HepG2 (cell line): ENCODE data around the gene PRDX6. TPM values are rescaled to one million over a fixed set of nuclear protein-coding genes. Genes with fewer than 3 reads are reported as not detected.
A peak's percentile ranks its signal among the peaks of the same experiment; 100 is the strongest.

Source experiments
- CBFB ChIP-seq: sonication (generic); formaldehyde crosslinking; IDR thresholded peaks from 2 replicates; pipeline ENCODE4 v1.4.0; 2020; ENCODE audit warnings: missing genetic modification reagents
- DPF2 ChIP-seq: sonication (generic); formaldehyde crosslinking; IDR thresholded peaks from 2 replicates; pipeline ENCODE4 v1.4.0; 2020; ENCODE audit warnings: mild to moderate bottlenecking, low read depth, missing genetic modification reagents, borderline replicate concordance
- ETV6 ChIP-seq: sonication (generic); formaldehyde crosslinking; conservative IDR thresholded peaks from 2 replicates; pipeline ENCODE4 v1.4.0; 2020; ENCODE audit warnings: missing genetic modification reagents
- IKZF4 ChIP-seq: sonication (generic); formaldehyde crosslinking; IDR thresholded peaks from 2 replicates; pipeline ENCODE4 v1.5.1; 2020; ENCODE audit warnings: borderline replicate concordance, mild to moderate bottlenecking, low read depth, missing genetic modification reagents; ENCODE audit errors: not compliant biosample characterization
- KDM1A ChIP-seq: IDR thresholded peaks from 2 replicates; pipeline ENCODE4 v1.6.1; 2016; ENCODE audit warnings: missing compliant biosample characterization
- KLF6 ChIP-seq: IDR thresholded peaks from 2 replicates; pipeline ENCODE4 v1.8.0; 2016; ENCODE audit warnings: missing biosample characterization, missing genetic modification reagents
- MAF1 ChIP-seq: sonication (generic); formaldehyde crosslinking; IDR thresholded peaks from 2 replicates; pipeline ENCODE4 v1.5.0; 2020; ENCODE audit warnings: missing genetic modification reagents, borderline replicate concordance
- PAX8 ChIP-seq: sonication (generic); formaldehyde crosslinking; IDR thresholded peaks from 2 replicates; pipeline ENCODE4 v1.8.0; 2022; ENCODE audit warnings: mild to moderate bottlenecking, missing genetic modification reagents, borderline replicate concordance
- PCBP2 ChIP-seq: fragments of 200-400 bp; formaldehyde crosslinking; optimal IDR thresholded peaks from 2 replicates; pipeline ENCODE3; 2018; ENCODE audit warnings: low read length, low read depth; ENCODE audit not compliant: poor library complexity, severe bottlenecking
- POLR2AphosphoS5 ChIP-seq: IDR thresholded peaks from 2 replicates; pipeline ENCODE4 v1.6.1; 2012; ENCODE audit warnings: low read depth, low read length
- RAD51 ChIP-seq: fragments of 450-650 bp; IDR thresholded peaks from 2 replicates; pipeline ENCODE4 v1.6.1; 2016; ENCODE audit warnings: borderline replicate concordance
- SMARCC2 ChIP-seq: fragments of 450-650 bp; IDR thresholded peaks from 2 replicates; pipeline ENCODE4 v1.6.1; 2017; ENCODE audit warnings: antibody characterized with exemption, mild to moderate bottlenecking
- SNAPC2 ChIP-seq: sonication (generic); formaldehyde crosslinking; IDR thresholded peaks from 2 replicates; pipeline ENCODE4 v1.8.1; 2022; ENCODE audit warnings: mild to moderate bottlenecking, missing genetic modification reagents
- STAG1 ChIP-seq: sonication (generic); formaldehyde crosslinking; IDR thresholded peaks from 2 replicates; pipeline ENCODE4 v1.4.0; 2020; ENCODE audit warnings: missing genetic modification reagents
- TCF12 ChIP-seq, 2 experiments: fragments of 450-650 bp in 1 of 2; sonication (generic) in 1 of 2; formaldehyde crosslinking in 1 of 2; IDR thresholded peaks; 2 replicates each; pipeline versions ENCODE4 v1.6.1 to v1.8.0; 2017 to 2022; ENCODE audit warnings: antibody characterized with exemption in 1 of 2, mild to moderate bottlenecking in 1 of 2, missing genetic modification reagents in 1 of 2, moderate library complexity in 1 of 2
- TFDP2 ChIP-seq: sonication (generic); formaldehyde crosslinking; IDR thresholded peaks from 2 replicates; pipeline ENCODE4 v1.4.0; 2020; ENCODE audit warnings: missing genetic modification reagents
- UBTF ChIP-seq: sonication (generic); formaldehyde crosslinking; IDR thresholded peaks from 2 replicates; pipeline ENCODE4 v1.4.0; 2020; ENCODE audit warnings: mild to moderate bottlenecking, missing genetic modification reagents
- ZFP1 ChIP-seq: IDR thresholded peaks from 2 replicates; pipeline ENCODE4 v1.6.1; 2016
- ZKSCAN8 ChIP-seq: IDR thresholded peaks from 2 replicates; pipeline ENCODE4 v1.6.1; 2016; ENCODE audit warnings: borderline replicate concordance, missing genetic modification reagents, missing compliant biosample characterization
- ZNF451 ChIP-seq: sonication (generic); formaldehyde crosslinking; IDR thresholded peaks from 2 replicates; pipeline ENCODE4 v1.5.0; 2020; ENCODE audit warnings: mild to moderate bottlenecking, missing genetic modification reagents
- ZNF468 ChIP-seq: sonication (generic); formaldehyde crosslinking; IDR thresholded peaks from 2 replicates; pipeline ENCODE4 v1.8.0; 2022; ENCODE audit warnings: mild to moderate bottlenecking, moderate library complexity, missing genetic modification reagents
- ZNF790 ChIP-seq: sonication (generic); formaldehyde crosslinking; IDR thresholded peaks from 2 replicates; pipeline ENCODE4 v1.8.0; 2022; ENCODE audit warnings: missing genetic modification reagents, mild to moderate bottlenecking, borderline replicate concordance
- polyA plus RNA-seq, 8 experiments: library from polyadenylated mRNA; depleted of rRNA in 3 of 8; stranded (reverse) in 7 of 8; unstranded in 1 of 8; fragments of >200 nt; fragmentation: Illumina TruSeq in 4 of 8; extraction: Trizol in 4 of 8; gene quantifications; 2 replicates each; pipeline versions ENCODE4 v1.2.1 to v1.2.3, GENCODE V29; 2011 to 2016; ENCODE audit warnings: low read depth in 4 of 8, missing spikeins in 1 of 8, mixed read lengths in 1 of 8; ENCODE audit not compliant: insufficient read depth in 1 of 8
- total RNA-seq, 5 experiments: library from RNA; depleted of rRNA; stranded (reverse); fragments of >200 nt; fragmentation: Illumina TruSeq; extraction: Trizol; gene quantifications; 2 replicates each; pipeline ENCODE4 v1.2.3, GENCODE V29; 2016; ENCODE audit warnings: low read depth in 1 of 5
- TF ChIP-seq, protein P1 (sequence below): sonication (generic); formaldehyde crosslinking; conservative IDR thresholded peaks from 2 replicates; pipeline ENCODE4 v1.8.0; 2022; ENCODE audit warnings: low read depth, missing genetic modification reagents
- TF ChIP-seq, protein P2 (sequence below): sonication (generic); formaldehyde crosslinking; IDR thresholded peaks from 2 replicates; pipeline ENCODE4 v1.5.0; 2020; ENCODE audit warnings: missing genetic modification reagents, mild to moderate bottlenecking, borderline replicate concordance

Gene PRDX6
- total and polyA plus RNA-seq, 2 of the 13 experiments (the other 11 are each of a cell fraction or from before 2014, with no cell fraction given) = 224 to 309 TPM

GRCh38 chr1:173476665-173477285 lies 360 bp upstream of the PRDX6 start (continued):
- TF ChIP-seq POLR2AphosphoS5 = peak; percentile 65
- 0 out of 2 replicates have a peak, but pooled peaks have one; percentile 9 for TF ChIP-seq CBFB (CRISPR knock-in tag)
- TF ChIP-seq DPF2 (CRISPR knock-in tag) = no peak
- TF ChIP-seq UBTF (CRISPR knock-in tag) = no peak
- no peak for TF ChIP-seq TCF12 (IDR thresholded peaks at IDR 0.05)
- 0 out of 2 replicates have a peak, but pooled peaks have one; percentile 5 for TF ChIP-seq TCF12 (CRISPR knock-in tag; IDR thresholded peaks at IDR 0.05)
- 0 out of 2 replicates have a peak, but pooled peaks have one; percentile 16 for TF ChIP-seq MAF1 (CRISPR knock-in tag)
- TF ChIP-seq ETV6 (CRISPR knock-in tag) = 0 out of 2 replicates have a peak, but pooled peaks have one; percentile 29
- 0 out of 2 replicates have a peak, but pooled peaks have one; percentile 76 for TF ChIP-seq KLF6 (CRISPR knock-in tag)
- TF ChIP-seq RAD51 = peak; percentile 94
- TF ChIP-seq STAG1 (CRISPR knock-in tag) = 0 out of 2 replicates have a peak, but pooled peaks have one; percentile 20
- no peak for TF ChIP-seq PAX8 (CRISPR knock-in tag)
- TF ChIP-seq ZNF451 (CRISPR knock-in tag) = no peak
- TF ChIP-seq SMARCC2 = no peak
- TF ChIP-seq ZFP1 (CRISPR knock-in tag) = no peak
- TF ChIP-seq, protein P1, sequence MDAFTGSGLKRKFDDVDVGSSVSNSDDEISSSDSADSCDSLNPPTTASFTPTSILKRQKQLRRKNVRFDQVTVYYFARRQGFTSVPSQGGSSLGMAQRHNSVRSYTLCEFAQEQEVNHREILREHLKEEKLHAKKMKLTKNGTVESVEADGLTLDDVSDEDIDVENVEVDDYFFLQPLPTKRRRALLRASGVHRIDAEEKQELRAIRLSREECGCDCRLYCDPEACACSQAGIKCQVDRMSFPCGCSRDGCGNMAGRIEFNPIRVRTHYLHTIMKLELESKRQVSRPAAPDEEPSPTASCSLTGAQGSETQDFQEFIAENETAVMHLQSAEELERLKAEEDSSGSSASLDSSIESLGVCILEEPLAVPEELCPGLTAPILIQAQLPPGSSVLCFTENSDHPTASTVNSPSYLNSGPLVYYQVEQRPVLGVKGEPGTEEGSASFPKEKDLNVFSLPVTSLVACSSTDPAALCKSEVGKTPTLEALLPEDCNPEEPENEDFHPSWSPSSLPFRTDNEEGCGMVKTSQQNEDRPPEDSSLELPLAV (CRISPR knock-in tag) = no peak
- TF ChIP-seq ZNF790 (CRISPR knock-in tag) = no peak
- no peak for TF ChIP-seq PCBP2
- TF ChIP-seq, protein P2, sequence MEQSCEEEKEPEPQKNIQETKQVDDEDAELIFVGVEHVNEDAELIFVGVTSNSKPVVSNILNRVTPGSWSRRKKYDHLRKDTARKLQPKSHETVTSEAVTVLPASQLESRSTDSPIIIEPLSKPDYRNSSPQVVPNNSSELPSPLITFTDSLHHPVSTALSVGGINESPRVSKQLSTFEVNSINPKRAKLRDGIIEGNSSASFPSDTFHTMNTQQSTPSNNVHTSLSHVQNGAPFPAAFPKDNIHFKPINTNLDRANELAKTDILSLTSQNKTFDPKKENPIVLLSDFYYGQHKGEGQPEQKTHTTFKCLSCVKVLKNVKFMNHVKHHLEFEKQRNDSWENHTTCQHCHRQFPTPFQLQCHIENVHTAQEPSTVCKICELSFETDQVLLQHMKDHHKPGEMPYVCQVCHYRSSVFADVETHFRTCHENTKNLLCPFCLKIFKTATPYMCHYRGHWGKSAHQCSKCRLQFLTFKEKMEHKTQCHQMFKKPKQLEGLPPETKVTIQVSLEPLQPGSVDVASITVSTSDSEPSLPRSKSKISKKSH = no peak
- TF ChIP-seq ZKSCAN8 (CRISPR knock-in tag) = no peak
- TF ChIP-seq IKZF4 = no peak
- TF ChIP-seq ZNF468 (CRISPR knock-in tag) = no peak
- 0 out of 2 replicates have a peak, but pooled peaks have one; percentile 48 for TF ChIP-seq KDM1A (CRISPR knock-in tag)
- peak; percentile 66; the same call in 1 of the 2 replicates for TF ChIP-seq TFDP2 (CRISPR knock-in tag)
- TF ChIP-seq SNAPC2 (CRISPR knock-in tag) = no peak; the same call in 1 of the 2 replicates
